Spleen (tissue), 11 donors: ENCODE measurements around the gene ZNF552. TPM values are rescaled to one million over a fixed set of nuclear protein-coding genes. Genes with fewer than 3 reads are reported as not detected.
"Not testable (repeated sequence)": the region's sequence is repeated elsewhere in the genome, so short reads cannot be mapped to it uniquely, and the experiment has no call there.

Source experiments
- DNase-seq: peaks from one replicate; pipeline ENCODE4 v3.0.0-alpha.2; 2020
- H3K27ac ChIP-seq, 8 donors: fragments of 200-600 bp; sonication (generic) in 7 of 8; 1 replicate in 4 of 8; 2 replicates in 4 of 8; pipeline versions ENCODE4 v1.5.0 to v1.8.0; 2016 to 2021; ENCODE audit warnings: inconsistent platforms in 4 of 8, mild to moderate bottlenecking in 4 of 8, moderate library complexity in 1 of 8
- H3K27me3 ChIP-seq, 7 donors: fragments of 200-600 bp; sonication (generic) in 6 of 7; replicated peaks in 1 of 7; 1 replicate in 4 of 7; 2 replicates in 3 of 7; pipeline versions ENCODE4 v1.5.0 to v1.8.0; 2016 to 2021; ENCODE audit warnings: inconsistent platforms in 3 of 7, mild to moderate bottlenecking in 1 of 7
- H3K36me3 ChIP-seq, 6 donors: fragments of 200-600 bp; sonication (generic) in 5 of 6; 1 replicate in 4 of 6; 2 replicates in 2 of 6; pipeline versions ENCODE4 v1.5.0 to v1.8.0; 2016 to 2021; ENCODE audit warnings: inconsistent platforms in 2 of 6
- H3K4me1 ChIP-seq, 6 donors: fragments of 200-600 bp; sonication (generic) in 5 of 6; 1 replicate in 3 of 6; 2 replicates in 3 of 6; pipeline versions ENCODE4 v1.5.0 to v1.8.0; 2016 to 2021; ENCODE audit warnings: inconsistent platforms in 3 of 6
- H3K4me3 ChIP-seq, 8 donors: fragments of 200-600 bp; sonication (generic) in 7 of 8; 1 replicate in 4 of 8; 2 replicates in 4 of 8; pipeline versions ENCODE4 v1.5.0 to v1.8.0; 2016 to 2021; ENCODE audit warnings: inconsistent platforms in 4 of 8, mild to moderate bottlenecking in 4 of 8, moderate library complexity in 2 of 8
- H3K9me3 ChIP-seq, 8 donors: fragments of 200-600 bp; sonication (generic) in 7 of 8; 1 replicate in 4 of 8; 2 replicates in 4 of 8; pipeline versions ENCODE4 v1.5.0 to v1.8.0; 2016 to 2021; ENCODE audit warnings: inconsistent platforms in 4 of 8
- CTCF ChIP-seq, 11 experiments: fragments of 200-600 bp in 7 of 11; fragments of 450-650 bp in 4 of 11; sonication (generic) in 4 of 11; IDR thresholded peaks in 8 of 11; conservative IDR thresholded peaks in 3 of 11; 1 replicate in 7 of 11; 2 replicates in 4 of 11; pipeline versions ENCODE4 v1.4.0 to v1.8.0; 2016 to 2021; ENCODE audit warnings: antibody characterized with exemption in 11 of 11, inconsistent platforms in 4 of 11, mild to moderate bottlenecking in 1 of 11
- POLR2A ChIP-seq, 3 donors: fragments of 450-650 bp; IDR thresholded peaks; one replicate each; pipeline ENCODE4 v1.5.1; 2017; ENCODE audit warnings: antibody characterized with exemption in 3 of 3, mild to moderate bottlenecking in 1 of 3
- POLR2AphosphoS5 ChIP-seq, 3 donors: sonication (generic); formaldehyde crosslinking; IDR thresholded peaks; one replicate each; pipeline ENCODE4 v1.5.1; 2017; ENCODE audit warnings: antibody characterized with exemption in 3 of 3
- WGBS, 5 donors: extraction: QIAGEN DNeasy Blood & Tissue Kit in 3 of 5; methylation state at CpG; one replicate each; pipeline versions ENCODE4 v1.1.5 to v1.1.7; 2013 to 2018; 5-methylcytosine and 5-hydroxymethylcytosine counted together
- intact Hi-C: fragments of 100-400 bp; cut with DNase I; formaldehyde crosslinking; loops from one replicate; pipeline ENCODE4 v1.15.0; 2023; ENCODE audit warnings: low total_unique reads
- polyA plus RNA-seq, 3 donors: library from polyadenylated mRNA; stranded (reverse); fragments of 200-250 nt; gene quantifications; one replicate each; pipeline ENCODE4 v1.2.1, GENCODE V29; 2013
- total RNA-seq, 7 donors: library from RNA; depleted of rRNA in 3 of 7; stranded (reverse); fragments of >200 nt in 3 of 7; fragmentation: NEBNext Ultra II Directional in 4 of 7; extraction: Animal tissue kit (Norgen Biotek cat#: 25700) in 4 of 7; gene quantifications; one replicate each; pipeline versions ENCODE4 v1.1.0 to v1.2.1, GENCODE V29; 2016 to 2021
- donor health status: healthy with polysubstance abuse.
- donor health status: DM: no; HTN: no; CAD: no; lungs with moderate emphysema.
- donor health status: DM: no; HTN: no; CAD: no.
- donor health status: Bipolar disorder and iron deficiency.
- donor health status: healthy.
- donor health status: DM: no; HTN: no; CAD: no.
- donor health status: DM: yes; HTN: yes; CAD: no.

ZNF552 gene
- total and polyA plus RNA-seq, 10 donors, result 2.9 to 20.8 (median 9.4) TPM

GRCh38 chr19:57849666-57850473 is 35.2 kb upstream of the ZNF552 start, which contains the start of gene ZNF587:
Gene ZNF587, plus strand, starts transcription at chr19:57849859. Its CDS starts 180 bp downstream, at chr19:57850039.
- intact Hi-C loops, H3K27me3 ChIP-seq, H3K9me3 ChIP-seq: not testable (repeated sequence)
- 0 to 5% (median 0%) methylated on average over 16 to 42 of the region's 42 CpGs for WGBS, 5 donors
- Histone ChIP-seq H3K27ac (peak within 1 kb of the TSS; percentile 57 to 91 (median 82)), H3K4me1 (peaks cover 0 to 32% (median 20%) of the 10 kb centered on the region in 6 donors), H3K4me3 (peak within 1 kb of the TSS; percentile 70 to 87 (median 76)), H3K36me3 (peaks cover 0 to 44% (median 3%) of the 10 kb centered on the region in 6 donors)
- peak; percentile 81 to 91 (median 82) for TF ChIP-seq POLR2AphosphoS5 (IDR thresholded peaks at IDR 0.05)
- peak; percentile 92 for DNase-seq

- H3K4me1 ChIP-seq, result peaks cover 0 to 32% (median 20%) of the 10 kb centered on the region in 6 donors
- 92 to 100% (median 95%) methylated on average over 2 of the region's 2 CpGs for WGBS, 5 donors
- intact Hi-C loops, H3K27me3 ChIP-seq, H3K9me3 ChIP-seq, DNase-seq: not testable (repeated sequence)
- peak overlapping the region in 6 of 8 donors; percentile 80 to 91 (median 84) for H3K27ac ChIP-seq
- peak overlapping the region in 5 of 8 donors; percentile 70 to 87 (median 73) for H3K4me3 ChIP-seq
- peaks cover 0 to 45% (median 3%) of the 10 kb centered on the region in 6 donors for H3K36me3 ChIP-seq
Observed at GRCh38 chr19:57849162-57849665, 34.5 kb upstream of the ZNF552 start.

- H3K4me3 ChIP-seq, H3K9me3 ChIP-seq, intact Hi-C loops, DNase-seq, H3K27me3 ChIP-seq: not testable (repeated sequence)
- Histone ChIP-seq H3K36me3 (peaks cover 0 to 45% (median 9%) of the 10 kb centered on the region in 6 donors), H3K27ac (peak overlapping the region in 5 of 8 donors; percentile 22 to 55 (median 40)), H3K4me1 (peaks cover 0 to 32% (median 20%) of the 10 kb centered on the region in 6 donors)
- peak in 1 of 3 donors; percentile 30 for TF ChIP-seq POLR2AphosphoS5 (IDR thresholded peaks at IDR 0.05)
- 61 to 87% (median 66%) methylated on average over 3 of the region's 3 CpGs for WGBS, 5 donors
Observed at GRCh38 chr19:57847164-57847563, 32.5 kb upstream of the ZNF552 start.

- Histone ChIP-seq H3K4me1 (peaks cover 0 to 10% (median 0%) of the 10 kb centered on the region in 6 donors), H3K27ac (no peak overlapping the region), H3K36me3 (peaks cover 0 to 97% (median 22%) of the 10 kb centered on the region in 6 donors), H3K27me3 (no peaks in the 10 kb centered on the region), H3K4me3 (no peak overlapping the region), H3K9me3 (no peaks in the 10 kb centered on the region)
- WGBS, 5 donors, result 77 to 90% (median 83%) methylated on average over 5 to 6 of the region's 6 CpGs
- intact Hi-C loops, result no loop called here
- no peak for DNase-seq
- TF ChIP-seq POLR2AphosphoS5 (IDR thresholded peaks at IDR 0.05) (no peak), CTCF (IDR thresholded peaks at IDR 0.05 in 8 of 11, conservative IDR thresholded peaks at IDR 0.05 in 3 of 11) (no peak), POLR2A (IDR thresholded peaks at IDR 0.05) (no peak)
Observed at GRCh38 chr19:57841122-57841763, 26.5 kb upstream of the ZNF552 start.

GRCh38 chr19:57838622-57839191 is 24.0 kb upstream of the ZNF552 start:
- H3K27ac ChIP-seq, H3K4me3 ChIP-seq, H3K27me3 ChIP-seq, H3K9me3 ChIP-seq, intact Hi-C loops, DNase-seq: not testable (repeated sequence)
- 79 to 83% (median 81%) methylated on average over 4 to 5 of the region's 5 CpGs for WGBS, 5 donors
- Histone ChIP-seq H3K4me1 (peaks cover 0 to 10% (median 0%) of the 10 kb centered on the region in 6 donors), H3K36me3 (peaks cover 0 to 73% (median 21%) of the 10 kb centered on the region in 6 donors)

- H3K4me3 ChIP-seq, DNase-seq, H3K27me3 ChIP-seq, intact Hi-C loops, H3K27ac ChIP-seq, H3K9me3 ChIP-seq: not testable (repeated sequence)
- 91 to 97% (median 93%) methylated on average over 5 of the region's 5 CpGs for WGBS, 5 donors
- peaks cover 0 to 13% (median 2%) of the 10 kb centered on the region in 6 donors for H3K4me1 ChIP-seq
- H3K36me3 ChIP-seq, result peaks cover 0 to 59% (median 12%) of the 10 kb centered on the region in 6 donors
Observed at GRCh38 chr19:57836991-57837390, 22.3 kb upstream of the ZNF552 start.
